H1 (cell line): ENCODE results near the gene CCNJ. TPM values are rescaled to one million over a fixed set of nuclear protein-coding genes. Genes with fewer than 3 reads are reported as not detected.

Source experiments
- CTCF ChIA-PET: fragments of 300-600 bp; sonication (Branson Sonifier 250); formaldehyde crosslinking; loops from one replicate; lab custom pipeline; 2021; ENCODE audit not compliant: partially characterized antibody; lab: Charles Lee
- POLR2A ChIA-PET: fragments of 300-600 bp; sonication (Branson Sonifier 250); formaldehyde crosslinking; loops from one replicate; lab custom pipeline; 2021; ENCODE audit warnings: inconsistent platforms; ENCODE audit not compliant: partially characterized antibody; lab: Charles Lee
- DNase-seq, 2 experiments: peaks; one replicate each; pipeline versions ENCODE4 v3.0.0 to v3.0.0-alpha.2; 2010 to 2022; ENCODE audit warnings: low spot score in 2 of 2, low read depth in 1 of 2, mixed read lengths in 1 of 2
- FAIRE-seq: peaks from 2 replicates; lab custom pipeline; 2011; peaks lifted over from hg19 to GRCh38; lab: Jason Lieb, UNC
- H2AFZ ChIP-seq: 2 replicates; pipeline ENCODE4 v1.8.1; 2012; ENCODE audit warnings: low read length, inconsistent platforms
- H2AK5ac ChIP-seq: 2 replicates; pipeline ENCODE4 v1.6.1; 2013; ENCODE audit warnings: low read depth, low read length
- H2BK120ac ChIP-seq: replicated peaks from 2 replicates; pipeline ENCODE3; 2013; ENCODE audit warnings: low read depth, low read length, inconsistent platforms
- H2BK12ac ChIP-seq: 2 replicates; pipeline ENCODE4 v1.6.1; 2013; ENCODE audit warnings: low read depth, low read length
- H2BK15ac ChIP-seq: 2 replicates; pipeline ENCODE4 v1.6.1; 2013; ENCODE audit warnings: low read length
- H2BK20ac ChIP-seq: 2 replicates; pipeline ENCODE4 v1.6.1; 2013; ENCODE audit warnings: low read length
- H2BK5ac ChIP-seq: 2 replicates; pipeline ENCODE4 v1.6.1; 2013; ENCODE audit warnings: low read depth, low read length
- H3K14ac ChIP-seq: 2 replicates; pipeline ENCODE4 v1.6.1; 2013; ENCODE audit warnings: inconsistent platforms; ENCODE audit not compliant: insufficient read length
- H3K18ac ChIP-seq: 2 replicates; pipeline ENCODE4 v1.6.1; 2013; ENCODE audit warnings: low read length; ENCODE audit errors: extremely low read depth
- H3K23ac ChIP-seq: 2 replicates; pipeline ENCODE4 v1.6.1; 2013; ENCODE audit warnings: inconsistent platforms; ENCODE audit not compliant: insufficient read length
- H3K23me2 ChIP-seq: 2 replicates; pipeline ENCODE4 v1.6.1; 2013; ENCODE audit warnings: low read depth, low read length
- H3K27ac ChIP-seq: 2 replicates; pipeline ENCODE4 v1.6.1; 2011; ENCODE audit warnings: low read depth, low read length, inconsistent platforms
- H3K27me3 ChIP-seq, 4 experiments: replicated peaks in 1 of 4; 1 replicate in 1 of 4; 2 replicates in 3 of 4; pipeline versions ENCODE4 v1.6.1 to v1.8.1; 2011 to 2013; ENCODE audit warnings: low read length in 3 of 4, mild to moderate bottlenecking in 3 of 4, inconsistent platforms in 2 of 4, mixed read lengths in 2 of 4, moderate library complexity in 1 of 4; ENCODE audit not compliant: control insufficient read depth in 3 of 4, insufficient read depth in 3 of 4; ENCODE audit errors: extremely low read depth in 1 of 4
- H3K36me3 ChIP-seq, 4 experiments: 2 replicates each; pipeline versions ENCODE4 v1.6.1 to v1.8.1; 2011 to 2013; ENCODE audit warnings: mild to moderate bottlenecking in 4 of 4, low read length in 3 of 4, moderate library complexity in 2 of 4, control low read depth in 1 of 4, inconsistent platforms in 1 of 4; ENCODE audit not compliant: insufficient read depth in 4 of 4, control insufficient read depth in 2 of 4
- H3K4ac ChIP-seq: replicated peaks from 2 replicates; pipeline ENCODE3; 2013; ENCODE audit warnings: low read length, low read depth, mixed read lengths, inconsistent platforms; ENCODE audit not compliant: insufficient read length
- H3K4me1 ChIP-seq, 4 experiments: replicated peaks in 1 of 4; 1 replicate in 1 of 4; 2 replicates in 3 of 4; pipeline versions ENCODE4 v1.6.1 to v1.8.1; 2011 to 2013; ENCODE audit warnings: low read length in 3 of 4, inconsistent platforms in 2 of 4, mixed read lengths in 1 of 4; ENCODE audit not compliant: insufficient read depth in 4 of 4, control insufficient read depth in 3 of 4
- H3K4me2 ChIP-seq, 2 experiments: 2 replicates each; pipeline versions ENCODE4 v1.6.1 to v1.8.1; 2011 to 2013; ENCODE audit warnings: low read depth in 2 of 2, low read length in 2 of 2, control low read depth in 1 of 2, inconsistent platforms in 1 of 2, mild to moderate bottlenecking in 1 of 2; ENCODE audit not compliant: insufficient read depth in 1 of 2
- H3K4me3 ChIP-seq, 4 experiments: fragments of 200-600, 300-600 bp in 1 of 4; sonication (generic), shearing (Covaris generic), sonication (Bioruptor Twin) in 1 of 4; 2 replicates each; pipeline versions ENCODE4 v1.5.1 to v1.8.1; 2011 to 2016; ENCODE audit warnings: low read length in 4 of 4, low read depth in 3 of 4, control low read depth in 2 of 4, inconsistent platforms in 2 of 4, mild to moderate bottlenecking in 2 of 4, mixed read lengths in 1 of 4, moderate library complexity in 1 of 4; ENCODE audit not compliant: insufficient read depth in 2 of 4; ENCODE audit errors: extremely low read depth in 1 of 4
- H3K56ac ChIP-seq: replicated peaks from 2 replicates; pipeline ENCODE3; 2013; ENCODE audit warnings: low read depth, mild to moderate bottlenecking, mixed read lengths, low read length, inconsistent platforms; ENCODE audit not compliant: insufficient read length
- H3K79me1 ChIP-seq: 2 replicates; pipeline ENCODE4 v1.6.1; 2013; ENCODE audit warnings: low read depth, low read length, control low read depth
- H3K79me2 ChIP-seq, 2 experiments: 2 replicates each; pipeline versions ENCODE4 v1.6.1 to v1.8.1; 2012 to 2013; ENCODE audit warnings: low read length in 2 of 2, mild to moderate bottlenecking in 2 of 2, inconsistent platforms in 1 of 2; ENCODE audit not compliant: insufficient read depth in 2 of 2, control insufficient read depth in 1 of 2
- H3K9ac ChIP-seq, 4 experiments: replicated peaks in 1 of 4; 1 replicate in 1 of 4; 2 replicates in 3 of 4; pipeline versions ENCODE4 v1.6.1 to v1.8.1; 2011 to 2013; ENCODE audit warnings: low read depth in 3 of 4, low read length in 3 of 4, control low read depth in 2 of 4, mild to moderate bottlenecking in 2 of 4, moderate library complexity in 2 of 4, inconsistent platforms in 1 of 4; ENCODE audit errors: extremely low read depth in 1 of 4
- H3K9me3 ChIP-seq, 2 experiments: 2 replicates each; pipeline versions ENCODE4 v1.6.1 to v1.8.1; 2012 to 2013; ENCODE audit warnings: mild to moderate bottlenecking in 2 of 2, moderate library complexity in 2 of 2, control low read depth in 1 of 2, inconsistent platforms in 1 of 2, low read depth in 1 of 2, low read length in 1 of 2, mixed read lengths in 1 of 2; ENCODE audit not compliant: insufficient read depth in 2 of 2
- H4K20me1 ChIP-seq, 2 experiments: replicated peaks in 1 of 2; 2 replicates each; pipeline versions ENCODE3 to v1.8.1; 2011 to 2013; ENCODE audit warnings: inconsistent platforms in 2 of 2, low read length in 2 of 2, mild to moderate bottlenecking in 1 of 2; ENCODE audit not compliant: insufficient read depth in 2 of 2, control insufficient read depth in 1 of 2
- H4K5ac ChIP-seq: 2 replicates; pipeline ENCODE4 v1.6.1; 2013; ENCODE audit warnings: low read length, low read depth, mixed read lengths, inconsistent platforms; ENCODE audit not compliant: insufficient read length
- H4K8ac ChIP-seq: 2 replicates; pipeline ENCODE4 v1.8.0; 2013; ENCODE audit warnings: mild to moderate bottlenecking, moderate library complexity, low read length, inconsistent platforms; ENCODE audit not compliant: insufficient read depth; ENCODE audit errors: extremely low read depth
- H4K91ac ChIP-seq: replicated peaks from 2 replicates; pipeline ENCODE3; 2013; ENCODE audit warnings: low read length, mixed read lengths, inconsistent platforms; ENCODE audit not compliant: insufficient read length
- CHD2 ChIP-seq: IDR thresholded peaks from 2 replicates; pipeline ENCODE4 v1.6.1; 2012; ENCODE audit warnings: low read length, improper control_type of control experiment
- E2F6 ChIP-seq: IDR thresholded peaks from 2 replicates; pipeline ENCODE4 v1.6.1; 2012; ENCODE audit warnings: inconsistent platforms
- EGR1 ChIP-seq: IDR thresholded peaks from 2 replicates; pipeline ENCODE4 v1.6.1; 2011; ENCODE audit warnings: low read depth, low read length, borderline replicate concordance
- NRF1 ChIP-seq: IDR thresholded peaks from 2 replicates; pipeline ENCODE4 v1.6.1; 2011; ENCODE audit warnings: mild to moderate bottlenecking, low read depth, low read length, improper control_type of control experiment
- SUZ12 ChIP-seq: fragments of 200-600 bp; sonication (generic); IDR thresholded peaks from 2 replicates; pipeline ENCODE4 v1.6.1; 2012; ENCODE audit warnings: mild to moderate bottlenecking, inconsistent platforms, low read length, moderate library complexity, mixed read lengths
- ZNF274 ChIP-seq: IDR thresholded peaks from 2 replicates; pipeline ENCODE4 v1.7.0; 2012; ENCODE audit warnings: low read length, borderline replicate concordance; ENCODE audit errors: extremely low read depth
- WGBS, 2 experiments: shearing (Covaris generic) in 1 of 2; methylation state at CpG; one replicate each; pipeline versions ENCODE4 v1.1.6 to v1.1.7; 2013 to 2015; ENCODE audit warnings: low lambda C conversion rate in 2 of 2, mixed read lengths in 2 of 2, inconsistent platforms in 1 of 2, low coverage in 1 of 2, missing lambda C conversion rate in 1 of 2; ENCODE audit not compliant: insufficient replicate concordance in 2 of 2, insufficient coverage in 1 of 2, insufficient read length in 1 of 2; ENCODE audit errors: extremely low coverage in 1 of 2, missing lambda C conversion rate in 1 of 2; 5-methylcytosine and 5-hydroxymethylcytosine counted together
- polyA plus RNA-seq, 7 experiments: library from polyadenylated mRNA; depleted of rRNA in 3 of 7; stranded (reverse) in 5 of 7; unstranded in 2 of 7; fragments of >200 nt in 5 of 7; fragments of 200-250 nt in 2 of 7; gene quantifications; 1 replicate in 5 of 7; 2 replicates in 1 of 7; 4 replicates in 1 of 7; pipeline versions ENCODE4 v1.2.1 to v1.2.3, GENCODE V29; 2011 to 2013; ENCODE audit warnings: missing spikeins in 2 of 7, mixed read lengths in 2 of 7
- total RNA-seq: library from RNA; stranded (reverse); fragmentation: NEBNext Ultra II Directional; extraction: Animal tissue kit (Norgen Biotek cat#: 25700); gene quantifications from 2 replicates; pipeline ENCODE4 v1.2.1, GENCODE V29; 2021

CCNJ gene
- total and polyA plus RNA-seq, 2 of the 8 experiments (the other 6 are each of a cell fraction or from before 2014, with no cell fraction given) = 31.4 to 34.7 TPM

- peaks cover 11% of the 10 kb centered on the region for H3K23me2 ChIP-seq
- TF ChIP-seq EGR1 (no peak), CHD2 (no peak), SUZ12 (no peak), ZNF274 (no peak), NRF1 (no peak), E2F6 (no peak)
- H2BK120ac ChIP-seq = no peak overlapping the region
- no peak overlapping the region for H3K4me2 ChIP-seq
- no peaks in the 10 kb centered on the region; the same call in 1 of the 2 replicates for H3K79me1 ChIP-seq
- no peak overlapping the region for H3K4me3 ChIP-seq
- H3K23ac ChIP-seq = no peak overlapping the region
- no peaks in the 10 kb centered on the region for H3K4me1 ChIP-seq
- WGBS, 2 experiments = 90% methylated on average over 1 of the region's 1 CpG; no CpG with 5 or more reads in 1 of the 2 experiments
- DNase-seq (no peak), FAIRE-seq (no peak)
- no peak overlapping the region for H2AFZ ChIP-seq
- H2AK5ac ChIP-seq = no peak overlapping the region
- H3K79me2 ChIP-seq = peaks cover 10 to 77% of the 10 kb centered on the region in 2 experiments
- H3K9ac ChIP-seq = no peak overlapping the region
- no peak overlapping the region for H3K18ac ChIP-seq
- H4K5ac ChIP-seq = no peak overlapping the region
- H2BK15ac ChIP-seq = no peak overlapping the region
- no peak overlapping the region for H3K14ac ChIP-seq
- H2BK5ac ChIP-seq = no peak overlapping the region
- ChIA-PET POLR2A (interaction anchor here (0.8 to 1.6 kb wide), 4 partner anchors 9 to 92 kb away, joined by 3 to 9 read pairs (median 4); partner anchors contain the start of gene ZNF518A), CTCF (interaction anchor here (1.0 to 1.9 kb wide), 5 partner anchors 9 to 292 kb away, joined by 3 to 9 read pairs (median 5); no protein-coding TSS in a partner anchor)
- no peak overlapping the region for H4K91ac ChIP-seq
- no peak overlapping the region for H4K8ac ChIP-seq
- no peak overlapping the region for H3K56ac ChIP-seq
- H3K9me3 ChIP-seq = 0 out of 4 replicates have a peak, but pooled peaks cover 0 to 3% of the 10 kb centered on the region in 2 experiments
- no peak overlapping the region for H3K4ac ChIP-seq
- peaks cover 0 to 30% (median 10%) of the 10 kb centered on the region in 4 experiments; a peak in 6 of 8 replicates for H3K36me3 ChIP-seq
- no peak overlapping the region for H2BK12ac ChIP-seq
- peaks cover 4 to 11% of the 10 kb centered on the region in 2 experiments for H4K20me1 ChIP-seq
- no peak overlapping the region for H2BK20ac ChIP-seq
- H3K27me3 ChIP-seq = peaks cover 0 to 9% (median 4%) of the 10 kb centered on the region in 4 experiments; a peak in 5 of 7 replicates
- no peak overlapping the region for H3K27ac ChIP-seq
These were observed 3.2 kb downstream of the CCNJ start for GRCh38 chr10:96046546-96046945.
